GM12891 (cell line): ENCODE results near the gene CATSPER1.

Experiments used
- POLR2A ChIP-seq: IDR thresholded peaks from 2 replicates; pipeline ENCODE4 v1.6.1; 2011; ENCODE audit warnings: low read depth, low read length, control low read depth
- POLR2AphosphoS5 ChIP-seq: IDR thresholded peaks from 2 replicates; pipeline ENCODE4 v1.6.1; 2011; ENCODE audit warnings: low read depth, low read length, control low read depth
- POU2F2 ChIP-seq: IDR thresholded peaks from 2 replicates; pipeline ENCODE4 v1.6.1; 2011; ENCODE audit warnings: low read depth, mild to moderate bottlenecking, control low read depth, low read length, moderate library complexity
- SPI1 ChIP-seq: IDR thresholded peaks from 2 replicates; pipeline ENCODE4 v1.6.1; 2011; ENCODE audit warnings: low read depth, low read length, control low read depth
- TAF1 ChIP-seq: IDR thresholded peaks from 2 replicates; pipeline ENCODE4 v1.6.1; 2011; ENCODE audit warnings: low read depth, low read length, control low read depth

- TF ChIP-seq POLR2AphosphoS5 (no peak), SPI1 (no peak), POLR2A (no peak), TAF1 (no peak), POU2F2 (no peak)
These were observed 18.5 kb upstream of the CATSPER1 start for GRCh38 chr11:66044757-66045156.
